IMR-90 (cell line): Measurements from ENCODE around the gene RALGPS1.

ENCODE experiments used
- BHLHE40 ChIP-seq: fragments of 150-350 bp; IDR thresholded peaks from 2 replicates; pipeline ENCODE4 v1.6.1; 2016; ENCODE audit warnings: mild to moderate bottlenecking, low read depth, low read length
- CEBPB ChIP-seq: IDR thresholded peaks from 2 replicates; pipeline ENCODE4 v1.6.1; 2012; ENCODE audit warnings: low read depth, low read length, improper control_type of control experiment
- FOS ChIP-seq: fragments of 150-350 bp; IDR thresholded peaks from 2 replicates; pipeline ENCODE4 v1.6.1; 2016; ENCODE audit warnings: low read depth, low read length
- MAFK ChIP-seq: IDR thresholded peaks from 2 replicates; pipeline ENCODE4 v1.6.1; 2012; ENCODE audit warnings: low read depth, low read length, improper control_type of control experiment
- MAZ ChIP-seq: IDR thresholded peaks from 2 replicates; pipeline ENCODE4 v1.6.1; 2012; ENCODE audit warnings: low read depth, mild to moderate bottlenecking, low read length, improper control_type of control experiment, moderate library complexity, borderline replicate concordance
- NFE2L2 ChIP-seq: fragments of 150-350 bp; IDR thresholded peaks from 2 replicates; pipeline ENCODE4 v1.6.1; 2016; ENCODE audit warnings: low read depth, mild to moderate bottlenecking, low read length
- POLR2A ChIP-seq: IDR thresholded peaks from 2 replicates; pipeline ENCODE4 v1.6.1; 2012; ENCODE audit warnings: mild to moderate bottlenecking, low read depth, low read length
- RAD21 ChIP-seq: IDR thresholded peaks from 2 replicates; pipeline ENCODE4 v1.6.1; 2012; ENCODE audit warnings: low read length, improper control_type of control experiment
- RCOR1 ChIP-seq: IDR thresholded peaks from 2 replicates; pipeline ENCODE4 v1.6.1; 2012; ENCODE audit warnings: mild to moderate bottlenecking, low read length, improper control_type of control experiment; ENCODE audit not compliant: insufficient replicate concordance
- SMC3 ChIP-seq: fragments of 150-350 bp; IDR thresholded peaks from 2 replicates; pipeline ENCODE4 v1.6.1; 2016; ENCODE audit warnings: low read depth, mild to moderate bottlenecking, antibody characterized with exemption, low read length, moderate library complexity
- TF ChIP-seq, protein P1 (sequence below): conservative IDR thresholded peaks from 2 replicates; pipeline ENCODE4 v1.5.1; 2012; ENCODE audit warnings: mild to moderate bottlenecking, low read depth, low read length, improper control_type of control experiment
- TF ChIP-seq, protein P2 (sequence below): fragments of 150-350 bp; IDR thresholded peaks from 2 replicates; pipeline ENCODE4 v1.6.1; 2017; ENCODE audit warnings: mild to moderate bottlenecking, antibody characterized with exemption, low read length, low read depth

DNA sequence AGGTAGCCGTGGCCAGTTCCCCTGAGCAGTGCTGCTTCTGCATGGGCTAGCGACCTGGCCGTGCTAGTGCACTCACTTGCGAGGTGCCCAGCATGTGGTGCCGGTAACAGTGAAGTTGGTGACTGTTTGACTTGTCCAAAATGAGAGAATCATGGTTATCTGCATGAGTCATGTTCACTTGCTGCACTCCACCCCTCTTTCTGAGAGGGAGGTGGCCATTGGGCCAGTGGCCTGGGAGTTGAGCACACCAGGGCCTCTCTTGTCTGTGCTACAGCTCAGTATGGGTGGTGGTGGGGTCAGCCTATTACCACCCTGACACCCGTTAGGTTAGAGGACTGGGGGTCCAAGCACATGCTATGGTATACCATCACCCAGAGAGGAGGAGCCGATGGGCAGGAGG lies 294.6 kb downstream of the RALGPS1 start:
- TF ChIP-seq FOS (no peak), POLR2A (no peak), BHLHE40 (no peak), NFE2L2 (no peak), RAD21 (no peak), SMC3 (no peak), RCOR1 (no peak), MAZ (no peak), MAFK (no peak), CEBPB (no peak)
- TF ChIP-seq, protein P1, sequence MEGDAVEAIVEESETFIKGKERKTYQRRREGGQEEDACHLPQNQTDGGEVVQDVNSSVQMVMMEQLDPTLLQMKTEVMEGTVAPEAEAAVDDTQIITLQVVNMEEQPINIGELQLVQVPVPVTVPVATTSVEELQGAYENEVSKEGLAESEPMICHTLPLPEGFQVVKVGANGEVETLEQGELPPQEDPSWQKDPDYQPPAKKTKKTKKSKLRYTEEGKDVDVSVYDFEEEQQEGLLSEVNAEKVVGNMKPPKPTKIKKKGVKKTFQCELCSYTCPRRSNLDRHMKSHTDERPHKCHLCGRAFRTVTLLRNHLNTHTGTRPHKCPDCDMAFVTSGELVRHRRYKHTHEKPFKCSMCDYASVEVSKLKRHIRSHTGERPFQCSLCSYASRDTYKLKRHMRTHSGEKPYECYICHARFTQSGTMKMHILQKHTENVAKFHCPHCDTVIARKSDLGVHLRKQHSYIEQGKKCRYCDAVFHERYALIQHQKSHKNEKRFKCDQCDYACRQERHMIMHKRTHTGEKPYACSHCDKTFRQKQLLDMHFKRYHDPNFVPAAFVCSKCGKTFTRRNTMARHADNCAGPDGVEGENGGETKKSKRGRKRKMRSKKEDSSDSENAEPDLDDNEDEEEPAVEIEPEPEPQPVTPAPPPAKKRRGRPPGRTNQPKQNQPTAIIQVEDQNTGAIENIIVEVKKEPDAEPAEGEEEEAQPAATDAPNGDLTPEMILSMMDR: no peak
- TF ChIP-seq, protein P2, sequence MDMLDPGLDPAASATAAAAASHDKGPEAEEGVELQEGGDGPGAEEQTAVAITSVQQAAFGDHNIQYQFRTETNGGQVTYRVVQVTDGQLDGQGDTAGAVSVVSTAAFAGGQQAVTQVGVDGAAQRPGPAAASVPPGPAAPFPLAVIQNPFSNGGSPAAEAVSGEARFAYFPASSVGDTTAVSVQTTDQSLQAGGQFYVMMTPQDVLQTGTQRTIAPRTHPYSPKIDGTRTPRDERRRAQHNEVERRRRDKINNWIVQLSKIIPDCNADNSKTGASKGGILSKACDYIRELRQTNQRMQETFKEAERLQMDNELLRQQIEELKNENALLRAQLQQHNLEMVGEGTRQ: no peak
